CD1c-positive myeloid dendritic cell (primary cell): ENCODE measurements around the gene KCNK1.

Experiments
- DNase-seq: peaks from one replicate; pipeline ENCODE4 v3.0.0-alpha.2; 2016; ENCODE audit errors: extremely low spot score

The KCNK1 gene

DNA sequence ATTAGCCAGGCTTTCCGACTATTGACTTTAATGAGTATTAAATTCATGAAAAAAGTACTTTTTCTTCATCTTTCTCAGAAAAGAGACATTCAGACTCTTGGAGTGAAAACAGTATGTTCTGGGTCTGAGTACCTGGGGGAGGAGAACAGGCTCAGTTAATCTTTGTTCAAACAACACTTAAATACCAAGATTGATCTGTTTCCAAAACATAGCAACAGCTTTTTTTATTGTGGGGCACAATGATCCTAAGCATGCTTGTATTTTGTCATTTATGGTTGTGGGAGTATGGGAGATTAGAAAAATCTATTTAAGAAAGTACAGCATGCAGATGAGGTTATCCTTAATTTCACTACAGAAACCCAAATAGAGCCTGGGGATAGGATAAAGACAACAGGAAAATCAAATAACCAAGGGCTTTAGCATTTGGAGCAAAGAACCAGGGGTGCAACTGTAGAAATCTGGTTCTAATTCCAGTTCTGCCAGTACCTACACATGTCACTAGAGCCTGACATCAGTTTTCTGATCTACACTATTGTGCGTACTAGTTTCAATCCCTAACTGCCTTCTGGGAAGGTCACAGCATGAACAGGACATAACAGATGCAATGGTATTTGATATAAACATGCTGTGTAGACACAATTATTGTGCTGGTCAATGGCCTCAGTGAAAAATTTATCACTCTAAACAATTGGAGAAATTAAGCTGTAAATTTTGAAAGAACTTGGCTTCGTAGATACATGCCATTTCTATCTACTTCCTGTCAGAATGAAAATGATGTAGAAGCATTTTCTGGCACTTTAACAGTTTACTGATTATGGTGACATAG, 91.2 kb downstream of the KCNK1 start:
- DNase-seq, result no peak

DNA sequence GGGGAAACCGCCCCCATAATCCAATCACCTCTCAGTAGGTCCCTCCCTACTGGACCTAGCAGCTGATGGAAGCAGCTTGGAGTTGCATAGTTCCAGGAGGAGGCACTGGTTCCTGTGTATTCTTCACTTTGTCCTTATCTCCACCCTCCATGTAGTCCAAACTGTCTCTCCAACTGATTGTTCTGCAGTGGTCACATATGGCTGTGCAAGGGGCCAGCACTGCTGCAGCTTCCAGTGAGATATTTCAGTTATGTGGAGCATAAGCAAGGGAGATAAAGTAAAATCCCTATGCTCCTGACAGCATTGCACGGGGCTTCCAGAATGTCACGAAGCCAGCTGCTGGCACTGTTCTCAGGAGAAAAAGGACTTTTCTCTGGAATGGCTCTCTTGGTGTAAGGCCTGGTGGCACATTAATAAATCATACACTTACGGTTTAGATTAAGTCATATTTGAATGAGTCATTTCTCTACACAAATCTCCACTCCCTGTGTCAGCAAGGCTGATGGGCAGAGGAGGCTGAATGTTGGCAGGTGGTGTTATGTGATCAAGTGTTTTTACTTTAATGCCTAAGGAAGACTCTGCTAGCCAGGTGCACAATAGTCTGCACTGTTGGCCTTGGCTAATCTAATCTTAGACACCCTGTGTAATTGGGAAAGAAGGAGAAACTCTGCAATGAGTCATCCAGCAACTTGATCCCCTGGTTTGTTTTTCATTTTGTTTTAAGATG, 93.4 kb downstream of the KCNK1 start:
- no peak for DNase-seq

DNA sequence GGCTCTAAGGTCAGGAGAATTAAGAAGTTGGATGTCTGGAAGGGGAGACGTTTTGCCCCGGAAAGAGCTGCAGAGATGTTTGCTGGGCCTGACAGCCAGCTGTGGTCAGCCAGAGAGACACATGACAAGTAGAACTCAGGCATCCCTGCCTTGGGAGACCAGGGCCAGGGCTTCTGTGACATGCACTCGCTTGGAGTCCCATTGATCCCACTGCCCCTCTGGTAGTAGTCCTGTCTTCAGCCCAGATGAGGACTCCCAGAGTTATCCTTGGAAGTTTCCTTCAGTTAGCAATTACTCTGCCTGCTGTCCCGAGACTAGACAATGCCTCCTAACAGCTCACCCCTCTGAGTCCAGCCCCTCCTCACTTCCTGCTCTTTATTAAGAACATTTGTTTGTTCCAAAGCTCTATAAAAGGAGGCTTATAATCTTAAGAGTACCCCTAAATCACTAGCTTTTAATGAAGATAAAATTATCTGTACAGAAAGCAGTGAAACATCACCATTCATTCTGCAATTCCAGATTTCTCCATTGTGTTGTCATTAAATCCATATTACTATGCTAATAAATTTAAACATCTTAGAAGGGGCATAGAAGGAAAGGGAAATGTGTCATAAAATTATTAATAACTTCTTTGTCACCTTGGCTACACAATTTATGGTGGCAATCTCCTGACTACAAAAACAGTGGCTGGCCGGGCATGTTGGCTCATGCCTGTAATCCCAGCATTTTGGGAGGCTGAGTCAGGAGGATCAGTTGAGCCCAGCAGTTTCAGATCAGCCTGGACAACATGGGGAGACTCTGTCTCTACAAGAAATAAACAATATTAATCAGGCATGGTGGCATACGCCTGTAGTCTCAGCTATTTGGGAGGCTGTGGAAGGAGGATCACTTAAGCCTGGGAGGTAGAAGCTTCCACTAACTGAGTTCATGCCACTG, 94.2 kb downstream of the KCNK1 start:
- DNase-seq, result no peak

DNA sequence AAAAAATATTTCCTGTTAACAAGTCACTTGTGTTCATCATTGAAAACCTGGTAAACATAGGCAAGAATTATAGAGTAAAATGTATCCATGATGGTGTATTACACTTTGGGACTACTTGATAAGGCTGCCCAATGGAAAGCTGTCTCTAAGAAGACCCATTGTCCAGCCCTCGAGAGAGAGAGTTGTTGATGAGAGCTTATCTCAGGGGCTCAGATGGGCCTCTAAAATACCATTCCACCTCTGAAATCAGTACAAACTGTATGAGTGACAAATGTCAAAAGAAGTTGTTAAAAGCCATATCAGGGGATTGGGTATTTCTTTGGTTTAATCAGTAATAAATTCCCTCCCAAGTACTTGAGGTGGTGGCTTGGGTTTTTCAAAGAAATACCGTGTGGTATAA, 96.1 kb downstream of the KCNK1 start:
- DNase-seq, result no peak

DNA sequence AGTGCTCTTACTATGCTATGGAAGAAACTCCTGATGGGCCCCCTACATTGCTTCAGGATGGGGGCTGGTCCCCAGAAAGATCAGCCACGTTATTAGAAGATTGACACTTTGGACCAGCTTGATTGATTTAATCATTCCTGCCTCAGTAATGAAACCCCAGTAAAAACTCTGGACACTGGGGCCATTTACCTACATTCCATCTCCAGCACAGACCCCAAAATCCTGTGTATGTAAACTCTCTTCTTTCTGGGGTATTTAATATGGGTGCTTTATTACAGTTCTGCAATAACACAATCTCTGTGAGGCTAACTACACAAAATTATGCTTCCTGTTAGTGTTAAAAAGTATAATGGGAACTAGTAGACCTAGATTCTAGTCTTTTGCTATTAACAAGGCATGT, 96.6 kb downstream of the KCNK1 start:
- DNase-seq, result no peak

DNA sequence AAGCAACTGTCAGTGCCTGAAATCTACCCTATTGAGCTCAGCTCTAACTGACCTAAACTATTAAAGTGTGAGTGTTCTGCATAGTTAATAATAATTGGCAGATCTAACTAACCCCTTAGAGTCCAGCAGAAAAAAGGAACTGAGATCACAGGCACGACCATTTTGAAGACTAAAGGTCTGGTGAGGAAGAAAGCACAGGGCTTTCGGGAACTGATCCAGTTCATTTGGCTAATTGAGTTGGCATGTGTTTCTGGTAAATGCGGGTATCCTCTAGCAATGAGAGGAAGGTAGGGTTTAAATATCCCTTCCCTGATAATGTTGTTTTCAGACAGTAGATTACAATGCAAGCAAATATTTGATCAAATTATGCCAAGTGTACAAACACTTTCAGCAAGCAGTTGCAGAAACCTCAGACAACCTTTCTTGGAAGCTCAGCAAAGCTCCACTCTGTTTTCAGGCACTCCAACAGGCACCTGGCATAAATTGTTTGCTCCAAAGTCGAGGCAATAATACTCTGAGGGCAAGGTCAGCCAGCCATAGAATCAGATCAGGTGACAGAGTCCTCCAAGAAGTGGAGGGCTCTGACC, 100.8 kb downstream of the KCNK1 start:
- DNase-seq, result no peak

DNA sequence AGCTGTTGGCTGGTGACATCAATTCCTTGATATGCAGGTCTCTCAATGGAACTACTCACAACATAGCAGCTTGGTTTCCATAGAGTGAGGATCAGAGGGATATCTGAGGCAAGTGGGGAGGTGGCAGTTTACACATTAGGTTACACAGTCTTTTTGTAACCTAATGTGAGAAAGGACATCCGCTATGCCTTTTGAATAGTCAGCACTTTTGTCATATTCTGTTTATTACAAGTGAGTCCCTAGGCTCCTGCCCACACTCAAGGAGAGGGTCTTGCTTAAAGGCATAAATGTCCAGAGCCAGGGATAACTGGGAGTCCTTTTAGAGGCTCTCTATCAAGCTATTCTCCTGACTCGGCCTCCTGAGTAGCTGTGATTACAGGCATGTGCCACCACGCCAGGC, 104.2 kb downstream of the KCNK1 start:
- DNase-seq, result no peak

DNA sequence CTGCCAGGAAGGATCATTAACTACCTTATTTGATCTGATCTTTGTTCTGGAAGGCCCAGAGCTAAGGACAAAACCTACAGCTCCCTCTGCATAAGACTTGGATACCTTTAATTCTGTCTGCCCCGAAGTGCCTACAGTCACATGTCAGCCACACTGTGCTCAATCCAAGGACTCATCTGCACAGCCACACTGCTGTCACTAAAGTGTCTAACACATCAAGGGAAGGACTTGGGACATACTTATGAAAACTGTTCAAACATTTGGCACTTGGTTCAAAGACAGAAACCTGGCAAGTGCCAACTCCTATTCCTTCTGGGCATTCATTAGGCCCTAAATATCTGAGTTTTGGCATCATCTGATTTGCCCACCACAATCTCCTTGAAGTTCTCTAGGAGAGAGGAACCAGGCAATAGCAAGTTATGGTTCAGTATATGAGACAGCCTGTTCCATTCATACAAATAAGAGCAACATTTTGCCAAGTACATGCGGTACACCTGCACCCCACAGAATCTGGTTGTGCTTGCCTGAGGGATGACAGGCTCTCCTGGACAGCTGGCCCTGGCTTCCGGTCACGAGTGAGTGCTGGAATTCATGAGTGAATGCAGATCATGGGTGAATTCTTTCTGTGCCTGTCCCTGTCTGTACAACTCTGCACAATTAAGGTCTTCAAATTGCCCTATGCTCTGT, 105.9 kb downstream of the KCNK1 start:
- DNase-seq, result no peak

DNA sequence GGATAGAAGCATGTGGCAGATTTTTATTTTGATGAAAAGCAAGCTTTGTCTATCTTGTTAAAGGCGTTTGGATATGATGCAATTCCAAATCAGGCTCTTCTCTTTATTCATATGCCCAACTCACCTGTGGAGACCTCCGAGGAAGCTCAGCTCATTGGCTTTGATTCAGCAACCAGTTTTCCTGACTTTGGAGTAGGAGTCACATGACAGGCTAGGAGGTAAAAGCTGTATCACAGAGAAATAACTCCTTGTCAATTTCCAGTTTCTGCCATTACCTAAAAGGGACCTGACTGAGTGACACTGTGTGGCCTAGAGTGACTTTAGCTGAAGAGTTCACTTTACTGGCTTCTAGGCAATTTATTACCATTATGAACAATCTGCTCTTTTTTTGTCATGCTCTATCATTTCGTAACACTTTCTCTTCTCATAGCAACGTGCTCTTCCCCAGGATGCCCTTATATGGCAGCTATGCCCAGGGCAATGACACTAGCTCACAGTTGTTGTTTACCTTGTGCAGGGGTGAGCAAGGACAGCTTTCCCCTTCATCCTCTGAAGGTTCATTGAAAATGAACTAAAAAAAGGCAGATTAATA, 107.2 kb downstream of the KCNK1 start:
- peak; percentile 2 for DNase-seq
